KOPT-K1 (cell line): ENCODE measurements around the gene PSMD13.
"Not testable (repeated sequence)": the region's sequence is repeated elsewhere in the genome, so short reads cannot be mapped to it uniquely, and the experiment has no call there.

ENCODE experiments used
- H3K27ac ChIP-seq: fragments of 200-600 bp; sonication (generic); 2 replicates; pipeline ENCODE4 v1.5.1; 2016; ENCODE audit warnings: antibody characterized with exemption, mild to moderate bottlenecking, low read depth, low read length; ENCODE audit not compliant: poor library complexity, severe bottlenecking
- H3K36me3 ChIP-seq: fragments of 200-600 bp; sonication (generic); 2 replicates; pipeline ENCODE4 v1.5.1; 2017; ENCODE audit warnings: antibody characterized with exemption, mild to moderate bottlenecking, low read length, moderate library complexity; ENCODE audit not compliant: insufficient read depth
- H3K9me3 ChIP-seq: fragments of 200-600 bp; sonication (generic); 2 replicates; pipeline ENCODE4 v1.5.1; 2017; ENCODE audit warnings: antibody characterized with exemption, low read length, mild to moderate bottlenecking; ENCODE audit not compliant: insufficient read depth, poor library complexity, severe bottlenecking

Gene PSMD13

DNA sequence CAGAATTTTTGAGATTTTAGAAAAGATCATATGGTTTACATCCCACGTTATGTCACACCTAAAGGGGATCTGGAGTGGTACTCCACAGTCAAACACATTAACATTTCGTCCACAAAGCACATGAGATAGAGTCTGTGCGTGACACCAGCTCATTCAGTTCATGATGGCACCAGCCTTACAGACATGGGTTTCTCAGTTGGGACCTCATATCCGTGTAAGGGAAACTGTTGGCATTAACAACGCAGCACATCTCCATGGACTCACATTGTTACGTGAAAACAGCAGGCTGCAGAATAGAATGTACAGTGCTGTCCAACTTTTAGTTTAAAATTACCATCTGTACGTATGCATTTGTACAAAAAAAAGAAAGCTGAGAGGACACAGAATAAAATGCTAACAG lies 15.2 kb upstream of the PSMD13 start:
- H3K27ac ChIP-seq: no peak overlapping the region
- peaks cover 2% of the 10 kb centered on the region for H3K36me3 ChIP-seq

DNA sequence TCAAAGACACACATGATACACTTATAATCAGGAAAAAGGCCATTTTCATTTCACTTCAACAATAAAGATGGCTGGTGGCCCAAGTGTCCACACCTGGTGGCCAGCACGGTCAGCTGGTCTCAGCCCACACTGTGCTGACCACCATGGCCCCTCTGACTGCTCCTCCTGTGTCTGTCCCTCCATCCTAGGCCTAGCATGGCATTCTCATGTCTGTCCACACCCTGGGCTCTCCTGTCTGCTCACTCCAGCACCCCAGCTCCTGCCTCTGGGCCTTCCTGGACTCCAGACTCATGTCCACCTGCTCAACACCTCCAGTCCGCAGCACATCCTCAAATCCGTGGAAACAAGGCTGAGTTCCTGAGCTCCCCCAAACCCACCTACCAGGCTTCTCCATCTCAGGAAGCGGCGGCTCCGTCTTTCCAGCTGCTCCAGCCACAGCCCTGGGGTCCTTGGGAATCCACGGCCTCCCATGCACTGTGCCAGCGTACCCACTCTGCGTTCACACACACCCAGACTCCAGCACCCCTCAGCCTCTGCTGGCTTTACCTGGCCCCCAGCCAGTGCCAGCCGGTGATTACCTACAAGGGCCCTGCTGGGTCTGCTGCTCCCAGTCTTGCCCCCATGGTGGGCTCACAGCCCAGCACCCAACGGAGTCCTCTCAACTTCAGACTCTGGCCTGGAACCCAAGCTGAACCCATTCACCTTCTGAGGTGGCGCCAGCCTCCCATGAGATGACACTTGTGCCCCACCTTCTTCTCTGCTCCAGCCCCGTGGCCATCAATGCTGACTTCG lies 14.6 kb upstream of the PSMD13 start:
- no peaks in the 10 kb centered on the region for H3K9me3 ChIP-seq
- no peaks in the 10 kb centered on the region; the same call in 1 of the 2 replicates for H3K36me3 ChIP-seq
- H3K27ac ChIP-seq: no peak overlapping the region

More for the DNA sequence above, 15.2 kb upstream of the PSMD13 start:
- H3K9me3 ChIP-seq: no peaks in the 10 kb centered on the region

- no peaks in the 10 kb centered on the region; the same call in 1 of the 2 replicates for H3K36me3 ChIP-seq
- no peaks in the 10 kb centered on the region for H3K9me3 ChIP-seq
- H3K27ac ChIP-seq: no peak overlapping the region
Observed at GRCh38 chr11:223026-223789, 13.6 kb upstream of the PSMD13 start.

GRCh38 chr11:223884-224283 lies 12.9 kb upstream of the PSMD13 start:
- no peaks in the 10 kb centered on the region for H3K9me3 ChIP-seq
- H3K27ac ChIP-seq: no peak overlapping the region
- H3K36me3 ChIP-seq: no peaks in the 10 kb centered on the region; the same call in 1 of the 2 replicates

DNA sequence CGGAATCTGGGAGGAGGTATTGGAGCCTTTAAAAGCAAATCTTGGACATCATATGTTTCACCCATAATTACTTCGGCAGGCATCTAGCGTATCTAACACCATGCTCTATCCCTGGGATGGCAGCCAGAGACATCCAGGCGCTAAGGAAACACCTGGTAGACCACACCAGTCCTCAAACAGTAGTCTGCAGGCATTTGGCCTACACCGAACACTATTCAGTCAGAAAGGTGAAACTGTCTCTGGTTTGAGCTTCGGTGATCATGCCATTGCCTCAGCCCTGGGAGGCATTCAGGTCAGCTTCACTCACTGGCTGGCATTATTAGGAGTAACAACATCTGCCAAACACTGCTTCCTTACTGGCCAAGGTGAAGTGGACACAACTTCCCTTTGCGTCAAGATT lies 12.4 kb upstream of the PSMD13 start:
- Histone ChIP-seq H3K27ac (no peak overlapping the region), H3K9me3 (no peaks in the 10 kb centered on the region), H3K36me3 (no peaks in the 10 kb centered on the region; the same call in 1 of the 2 replicates)

DNA sequence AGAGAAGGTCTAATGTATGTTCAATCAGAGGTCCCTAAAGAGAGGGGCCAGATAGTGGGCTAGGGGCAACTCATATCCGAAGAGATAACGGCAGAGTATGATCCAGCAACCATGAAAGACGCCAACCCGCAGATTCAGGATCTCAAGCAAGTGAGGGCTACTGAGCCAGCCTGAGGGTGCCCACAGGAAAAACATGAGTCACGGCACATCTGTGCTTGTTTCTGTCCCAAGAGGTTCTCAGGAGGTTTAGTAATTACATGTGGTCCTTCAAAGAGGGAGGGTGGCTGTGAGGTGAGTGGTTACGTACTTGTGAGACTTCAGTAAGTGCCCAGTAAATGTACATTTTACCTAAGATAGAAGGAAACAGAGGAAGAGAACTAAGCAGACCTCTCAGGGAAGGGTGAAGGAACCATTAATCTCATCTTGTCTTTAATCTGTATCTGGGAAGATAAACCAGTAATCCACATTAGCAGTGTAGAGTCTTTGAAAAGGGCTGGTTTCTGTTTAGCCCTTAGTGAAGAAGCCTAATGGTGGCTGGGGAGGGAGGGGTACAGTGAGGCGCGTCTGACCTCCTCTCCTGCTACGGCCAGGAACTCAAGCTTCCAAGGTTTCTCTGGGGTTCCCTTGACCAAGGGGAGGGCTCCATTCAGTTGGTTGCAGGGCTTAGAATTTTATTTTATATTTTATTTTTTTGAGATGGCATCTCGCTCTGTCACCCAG lies 10.9 kb upstream of the PSMD13 start:
- no peak overlapping the region for H3K27ac ChIP-seq
- no peaks in the 10 kb centered on the region; the same call in 1 of the 2 replicates for H3K36me3 ChIP-seq
- no peaks in the 10 kb centered on the region for H3K9me3 ChIP-seq

DNA sequence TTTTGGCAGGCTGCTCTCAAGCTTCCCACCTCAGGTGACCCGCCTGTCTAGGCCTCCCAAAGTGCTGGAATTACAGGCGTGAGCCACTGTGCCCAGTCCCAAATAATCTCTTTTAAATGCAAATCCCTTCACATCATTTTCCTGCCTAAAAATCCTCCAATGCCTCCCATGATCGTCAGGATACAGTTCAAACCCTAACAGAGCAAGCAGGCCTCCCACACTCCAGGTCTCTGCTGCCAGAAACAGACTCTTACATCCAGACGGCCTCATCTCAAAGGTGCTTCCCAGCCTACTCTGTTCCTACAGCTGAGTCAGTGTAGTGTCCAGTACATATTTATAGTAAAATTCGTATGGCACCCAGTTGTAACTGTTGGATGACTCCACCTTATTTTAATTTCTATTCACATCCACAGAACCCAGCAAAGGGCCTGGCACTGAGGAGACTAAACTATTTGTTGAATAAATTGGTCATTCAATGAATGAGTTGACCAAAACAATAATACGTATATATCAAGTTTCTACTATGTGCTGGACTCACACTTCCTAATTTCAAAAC lies 8.9 kb upstream of the PSMD13 start:
- no peaks in the 10 kb centered on the region for H3K9me3 ChIP-seq
- H3K36me3 ChIP-seq: no peaks in the 10 kb centered on the region
- H3K27ac ChIP-seq: no peak overlapping the region

DNA sequence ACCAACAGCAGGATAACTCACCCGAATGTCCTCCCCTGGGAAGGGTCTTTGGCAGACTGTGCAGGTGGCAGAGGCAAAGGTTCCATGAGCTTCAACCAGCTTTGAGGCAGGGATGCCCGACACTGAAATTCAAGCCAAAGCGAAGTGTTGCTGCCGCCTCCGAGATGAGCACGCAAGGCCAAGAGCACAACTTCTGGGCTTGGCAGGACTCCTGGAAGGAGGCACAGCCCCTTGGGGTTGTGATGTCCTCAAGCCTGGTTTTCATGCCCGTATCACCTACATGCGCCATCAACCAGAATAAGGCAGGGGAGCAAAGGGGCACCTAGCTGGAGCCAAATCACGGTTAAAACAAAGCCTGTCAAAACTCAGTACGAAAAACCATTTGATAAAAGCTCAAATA lies 6.3 kb upstream of the PSMD13 start:
- Histone ChIP-seq H3K9me3 (no peaks in the 10 kb centered on the region), H3K36me3 (no peaks in the 10 kb centered on the region), H3K27ac (no peak overlapping the region)

GRCh38 chr11:232783-233565 lies 3.8 kb upstream of the PSMD13 start:
- no peak overlapping the region for H3K27ac ChIP-seq
- H3K9me3 ChIP-seq: no peaks in the 10 kb centered on the region
- no peaks in the 10 kb centered on the region for H3K36me3 ChIP-seq

DNA sequence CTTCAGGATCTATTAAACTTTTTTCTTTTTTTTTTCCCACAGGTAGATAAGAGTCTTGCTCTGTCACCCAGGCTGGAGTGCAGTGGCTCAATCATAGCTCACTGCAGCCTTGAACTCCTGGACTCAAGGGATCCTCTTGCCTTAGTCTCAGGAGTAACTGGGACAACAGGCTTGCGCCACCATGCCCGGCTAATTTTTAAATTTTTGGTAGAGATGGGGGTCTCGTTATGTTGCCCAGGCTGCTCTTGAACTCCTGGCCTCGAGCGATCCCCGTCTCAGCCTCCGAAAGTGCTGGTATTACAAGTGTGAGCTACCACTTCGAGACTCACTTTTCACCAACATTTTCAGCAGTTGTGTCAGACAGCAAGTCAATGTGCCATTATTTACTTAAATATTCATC lies 1.6 kb upstream of the PSMD13 start:
- peaks cover 19% of the 10 kb centered on the region for H3K36me3 ChIP-seq
- H3K27ac ChIP-seq: peak overlapping the region; percentile 75
- H3K9me3 ChIP-seq: no peaks in the 10 kb centered on the region

DNA sequence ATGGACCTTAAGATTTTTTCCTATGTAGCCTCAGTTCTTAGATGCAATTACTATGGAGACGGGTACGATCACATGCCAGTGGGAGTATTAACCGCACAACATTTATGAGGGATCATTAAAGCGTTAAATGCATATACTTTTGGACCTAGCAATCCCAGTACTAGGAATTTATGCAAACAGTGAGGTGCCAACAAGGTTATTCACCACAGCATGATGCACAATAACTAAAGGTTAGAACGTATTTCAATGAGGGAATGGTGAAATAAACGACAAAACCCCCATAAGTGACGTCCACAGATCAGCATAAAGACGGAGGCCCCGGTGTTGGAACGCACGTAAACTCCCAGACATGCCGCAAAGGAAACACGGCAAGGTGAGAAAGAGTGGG lies 1.2 kb upstream of the PSMD13 start:
- Histone ChIP-seq H3K27ac (peak overlapping the region; percentile 75), H3K9me3 (no peaks in the 10 kb centered on the region)

DNA sequence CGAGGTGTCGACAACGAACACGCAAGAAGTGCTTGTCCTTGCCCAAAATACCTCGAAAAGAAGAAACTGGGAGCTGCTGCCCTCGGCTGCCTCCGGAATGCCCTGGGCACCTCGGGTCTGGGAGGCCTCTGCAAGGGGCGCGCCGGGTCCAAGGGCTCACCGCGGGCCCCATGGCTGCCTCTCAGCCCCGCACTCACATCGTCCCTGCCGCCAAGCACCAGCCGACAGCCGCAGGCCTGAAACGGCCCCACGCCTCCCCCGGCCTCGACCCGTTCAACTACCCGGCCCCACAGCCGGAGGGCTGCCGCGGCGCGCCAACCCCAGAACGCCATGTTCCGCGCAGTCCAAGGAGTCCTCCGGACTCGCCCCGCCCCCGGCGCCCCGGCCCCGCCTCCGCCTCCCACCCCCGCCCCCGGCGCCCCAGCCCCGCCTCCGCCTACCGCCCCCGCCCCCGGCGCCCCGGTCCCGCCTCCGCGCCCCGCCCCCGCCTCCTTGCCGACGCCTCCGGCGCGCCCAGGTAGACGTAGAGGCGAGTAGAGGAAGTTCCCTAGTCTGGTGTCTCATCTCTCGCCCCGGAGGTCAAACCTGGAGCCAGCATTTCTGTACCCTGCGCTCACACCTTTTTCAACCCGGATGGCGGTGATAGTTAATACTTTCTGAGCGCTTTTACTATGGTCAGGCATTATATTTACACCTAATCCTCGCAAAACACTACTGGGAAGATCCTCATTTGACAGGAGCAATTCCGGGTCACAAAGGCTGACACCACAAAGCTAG lies 591 bp upstream of the PSMD13 start, which contains the start of gene SIRT3:
Gene SIRT3 (minus strand): TSS at position 346 of the 777 bp plus-strand sequence. CDS start 14 bp downstream, at position 332.
- peak within 1 kb of the TSS; percentile 85 for H3K27ac ChIP-seq
- no peaks in the 10 kb centered on the region for H3K9me3 ChIP-seq
- H3K36me3 ChIP-seq: peaks cover 28% of the 10 kb centered on the region

More for the DNA sequence above, 1.2 kb upstream of the PSMD13 start:
- peaks cover 23% of the 10 kb centered on the region for H3K36me3 ChIP-seq

DNA sequence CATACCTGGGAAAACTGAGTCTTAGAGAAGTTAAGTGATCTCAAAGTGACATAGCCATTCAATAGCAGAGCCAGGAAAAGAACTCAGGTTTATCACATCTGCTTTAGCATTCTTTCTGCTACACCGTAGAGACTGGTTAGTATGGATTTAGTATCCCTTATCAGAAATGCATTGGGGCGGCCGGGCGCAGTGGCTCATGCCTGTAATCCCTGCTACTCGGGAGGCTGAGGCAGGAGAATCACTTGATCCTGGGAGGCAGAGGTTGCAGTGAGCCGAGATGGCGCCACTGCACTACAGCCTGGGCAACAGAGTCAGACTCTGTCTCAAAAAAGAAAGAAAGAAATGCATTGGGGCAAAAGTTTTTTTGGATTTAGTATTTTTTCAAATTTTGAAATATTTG lies 1.6 kb downstream of the PSMD13 start:
- not testable (repeated sequence) for H3K27ac ChIP-seq, H3K9me3 ChIP-seq
- H3K36me3 ChIP-seq: peaks cover 50% of the 10 kb centered on the region
